Hematopoietic multipotent progenitor cell treated with erythropoietin and hydrocortisone succinate and interleukin-3 and kit ligand, for 4 days (in vitro differentiated cells): ENCODE data around the gene SWAP70.
"Not testable (repeated sequence)": the region's sequence is repeated elsewhere in the genome, so short reads cannot be mapped to it uniquely, and the experiment has no call there.

Experiments used
- DNase-seq: peaks from one replicate; pipeline ENCODE4 v3.0.0-alpha.2; 2015

The SWAP70 gene

DNA sequence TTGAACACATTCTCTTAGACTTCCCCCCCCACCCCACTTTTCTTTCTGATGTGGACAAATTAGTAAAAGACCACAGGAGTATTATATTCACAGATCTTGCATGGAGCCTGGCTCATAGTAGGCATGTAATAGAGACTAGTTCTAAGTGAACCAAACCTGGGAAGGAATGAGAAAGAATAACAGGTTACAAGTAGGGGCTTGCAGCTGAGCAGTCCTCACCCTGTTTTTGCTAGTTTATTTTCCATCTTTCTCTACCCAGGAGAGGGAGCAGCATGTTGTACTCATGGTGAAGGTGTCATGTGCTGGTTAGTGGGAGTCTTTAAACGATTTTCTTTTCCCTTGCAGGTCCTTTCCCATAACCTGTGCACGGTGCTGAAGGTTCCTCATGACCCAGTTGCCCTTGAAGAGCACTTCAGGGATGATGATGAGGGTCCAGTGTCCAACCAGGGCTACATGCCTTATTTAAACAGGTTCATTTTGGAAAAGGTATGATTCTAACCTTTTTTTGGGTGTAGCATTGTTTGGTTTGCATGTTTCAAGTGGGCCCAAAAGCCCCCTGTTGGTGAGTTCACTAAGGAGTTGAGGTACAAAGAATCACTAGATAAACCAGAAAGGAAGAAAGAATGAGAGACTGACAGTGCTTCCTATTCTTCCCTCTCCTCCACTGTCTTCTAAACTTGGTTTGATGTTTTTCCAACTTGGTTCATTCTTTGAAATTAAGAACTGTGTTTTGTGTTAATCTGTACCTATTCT lies 30.1 kb downstream of the SWAP70 start:
- DNase-seq, result no peak

DNA sequence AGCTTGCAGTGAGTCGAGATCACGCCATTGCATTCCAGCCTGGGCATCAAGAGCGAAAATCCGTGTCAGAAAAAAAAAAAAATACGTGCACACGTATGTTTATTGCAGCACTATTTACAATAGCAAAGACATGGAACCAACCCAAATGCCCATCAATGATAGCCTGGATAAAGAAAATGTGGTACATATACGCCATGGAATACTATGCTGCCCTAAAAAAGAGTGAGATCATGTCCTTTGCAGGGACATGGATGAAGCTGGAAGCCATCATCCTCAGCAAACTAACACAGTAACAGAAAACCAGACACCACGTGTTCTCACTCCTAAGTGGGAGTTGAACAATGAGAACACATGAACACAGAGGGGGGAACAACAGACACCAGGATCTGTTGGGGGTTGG lies 31.4 kb downstream of the SWAP70 start:
- not testable (repeated sequence) for DNase-seq

- no peak for DNase-seq
Measured at GRCh38 chr11:9697766-9698165, 33.9 kb downstream of the SWAP70 start.

DNA sequence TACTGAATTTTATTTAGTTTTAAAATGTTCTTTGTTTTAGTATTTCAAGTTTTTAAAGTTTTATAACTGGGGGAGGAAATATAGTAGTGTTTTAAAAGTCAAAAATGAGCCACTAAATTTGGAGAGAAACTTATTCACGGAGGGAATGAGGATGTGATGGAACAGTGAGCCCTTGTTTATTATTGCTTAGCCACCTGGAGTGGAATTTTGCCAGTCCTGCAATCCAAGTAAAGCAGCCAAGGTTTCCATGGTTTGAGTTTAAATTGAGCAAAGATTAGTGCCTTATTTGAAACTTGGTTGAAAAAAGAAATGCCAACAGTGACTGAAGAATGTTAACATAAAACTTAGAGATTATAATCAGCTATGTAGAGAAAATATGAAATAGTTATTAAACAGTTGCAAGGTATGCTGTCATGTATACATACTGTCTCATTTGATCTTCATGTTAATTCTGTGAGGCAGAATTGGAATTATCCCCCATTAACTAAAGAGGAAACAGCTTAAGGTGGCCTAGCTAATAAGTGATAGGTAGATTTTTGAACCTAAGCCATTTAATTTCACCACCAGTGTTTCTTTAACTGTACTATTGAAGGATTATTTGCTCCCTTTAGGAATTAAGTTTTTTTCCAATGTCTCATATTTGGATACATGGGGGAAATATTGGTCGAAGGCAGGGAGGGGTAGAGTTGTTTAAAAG lies 36.4 kb downstream of the SWAP70 start:
- no peak for DNase-seq

DNA sequence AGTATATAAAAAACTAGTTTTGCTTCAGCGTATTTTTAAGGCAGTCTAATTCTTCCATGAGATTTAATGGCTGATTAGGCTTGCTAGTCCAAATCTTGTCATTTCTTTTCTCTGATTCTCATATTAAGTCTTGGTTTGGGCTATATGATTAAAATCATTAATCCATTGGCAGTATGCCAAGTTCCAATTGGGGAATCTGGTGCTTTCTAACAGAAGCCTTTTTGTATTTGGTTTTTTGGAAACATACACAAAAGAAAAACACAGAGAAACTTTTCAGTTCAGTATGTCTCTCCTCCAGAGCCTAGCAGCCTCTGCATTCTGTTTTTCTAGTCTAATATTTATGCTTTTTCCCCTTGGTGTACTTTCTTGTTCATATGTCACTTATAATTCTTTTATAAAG lies 37.9 kb downstream of the SWAP70 start:
- no peak for DNase-seq

GRCh38 chr11:9703280-9703679 lies 39.4 kb downstream of the SWAP70 start:
- DNase-seq, result peak; percentile 56

- DNase-seq, result no peak
Measured at GRCh38 chr11:9704037-9704436, 40.2 kb downstream of the SWAP70 start.

GRCh38 chr11:9704620-9705019 lies 40.7 kb downstream of the SWAP70 start:
- no peak for DNase-seq

DNA sequence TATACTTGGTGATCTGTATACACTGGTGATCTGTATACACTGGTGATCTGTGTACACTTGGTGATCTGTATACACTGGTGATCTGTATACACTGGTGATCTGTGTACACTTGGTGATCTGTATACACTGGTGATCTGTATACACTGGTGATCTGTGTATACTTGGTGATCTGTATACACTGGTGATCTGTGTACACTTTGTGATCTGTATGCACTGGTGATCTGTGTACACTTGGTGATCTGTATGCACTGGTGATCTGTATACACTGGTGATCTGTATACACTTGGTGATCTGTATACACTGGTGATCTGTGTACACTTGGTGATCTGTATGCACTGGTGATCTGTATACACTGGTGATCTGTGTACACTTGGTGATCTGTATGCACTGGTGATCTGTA lies 41.5 kb downstream of the SWAP70 start:
- DNase-seq, result not testable (repeated sequence)

DNA sequence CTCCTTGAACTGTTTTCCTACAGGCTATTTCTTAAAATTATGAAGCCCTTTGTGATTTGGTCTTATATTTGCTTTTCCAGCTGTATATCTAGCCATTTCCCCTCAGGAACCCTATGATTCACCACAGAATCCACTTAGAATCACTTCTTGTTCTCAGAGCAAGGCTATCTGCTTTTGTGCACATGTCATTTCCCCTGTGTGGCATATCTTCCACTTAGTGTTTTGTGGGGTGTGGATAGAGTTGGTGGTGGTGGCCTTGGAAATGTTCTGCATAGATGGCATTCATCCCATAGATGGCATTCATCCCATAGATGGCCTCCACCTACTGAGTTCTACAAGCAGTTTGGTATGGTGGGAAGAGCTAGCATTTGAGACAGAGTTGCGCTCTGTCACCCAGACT lies 44.7 kb downstream of the SWAP70 start:
- peak; percentile 82 for DNase-seq

DNA sequence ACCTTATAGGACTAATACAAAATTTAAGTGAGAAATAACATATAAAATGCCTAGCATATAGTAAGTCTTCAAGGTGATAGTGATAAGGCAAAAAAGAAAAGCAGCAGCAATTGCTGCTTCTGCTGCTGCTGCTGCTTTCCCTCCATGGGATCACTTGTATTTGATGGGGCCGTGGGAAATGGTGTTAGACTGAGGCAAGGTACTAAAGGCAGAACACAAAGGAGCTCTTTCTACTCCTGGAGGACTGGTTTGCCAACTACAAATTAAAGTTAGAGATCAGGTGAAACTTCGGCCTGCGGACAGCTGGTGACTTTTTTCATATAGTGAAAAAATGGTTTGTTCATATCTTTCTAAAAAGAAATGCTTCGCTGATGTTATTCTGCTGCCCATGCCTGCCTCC lies 46.3 kb downstream of the SWAP70 start:
- no peak for DNase-seq

GRCh38 chr11:9710852-9711251 lies 47.0 kb downstream of the SWAP70 start:
- no peak for DNase-seq

GRCh38 chr11:9711454-9712307 lies 47.8 kb downstream of the SWAP70 start:
- DNase-seq, result no peak

DNA sequence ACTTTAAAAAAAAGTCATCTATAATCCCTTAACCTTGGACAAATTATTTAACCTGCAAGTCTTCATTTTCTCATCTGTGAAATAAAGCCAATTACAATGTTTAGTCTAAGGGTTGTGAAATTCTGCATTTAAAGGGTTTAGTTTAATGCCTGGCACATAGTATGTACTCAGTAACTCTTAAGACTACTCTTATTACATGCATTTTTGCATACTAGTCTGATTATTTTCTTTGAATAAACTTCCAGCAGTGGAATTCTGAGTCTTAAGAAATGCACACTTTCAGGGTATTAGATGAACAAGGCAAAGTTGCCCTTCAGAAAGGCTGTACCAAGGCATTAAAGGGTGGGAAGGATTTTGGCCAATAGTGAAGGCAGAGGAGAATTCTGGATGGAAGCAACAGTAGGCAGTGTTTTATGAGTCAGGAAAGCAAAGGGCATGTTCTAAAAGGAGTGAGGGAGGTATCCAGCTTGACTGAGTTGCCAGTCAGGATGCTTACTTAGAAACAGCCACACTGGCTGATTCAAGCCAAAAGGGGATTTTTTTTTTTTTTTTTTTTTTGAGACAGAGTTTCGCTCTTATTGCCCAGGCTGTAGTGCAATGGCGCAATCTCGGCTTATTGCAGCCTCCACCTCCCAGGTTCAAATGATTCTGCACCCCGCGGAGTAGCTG lies 50.5 kb downstream of the SWAP70 start:
- DNase-seq, result no peak

DNA sequence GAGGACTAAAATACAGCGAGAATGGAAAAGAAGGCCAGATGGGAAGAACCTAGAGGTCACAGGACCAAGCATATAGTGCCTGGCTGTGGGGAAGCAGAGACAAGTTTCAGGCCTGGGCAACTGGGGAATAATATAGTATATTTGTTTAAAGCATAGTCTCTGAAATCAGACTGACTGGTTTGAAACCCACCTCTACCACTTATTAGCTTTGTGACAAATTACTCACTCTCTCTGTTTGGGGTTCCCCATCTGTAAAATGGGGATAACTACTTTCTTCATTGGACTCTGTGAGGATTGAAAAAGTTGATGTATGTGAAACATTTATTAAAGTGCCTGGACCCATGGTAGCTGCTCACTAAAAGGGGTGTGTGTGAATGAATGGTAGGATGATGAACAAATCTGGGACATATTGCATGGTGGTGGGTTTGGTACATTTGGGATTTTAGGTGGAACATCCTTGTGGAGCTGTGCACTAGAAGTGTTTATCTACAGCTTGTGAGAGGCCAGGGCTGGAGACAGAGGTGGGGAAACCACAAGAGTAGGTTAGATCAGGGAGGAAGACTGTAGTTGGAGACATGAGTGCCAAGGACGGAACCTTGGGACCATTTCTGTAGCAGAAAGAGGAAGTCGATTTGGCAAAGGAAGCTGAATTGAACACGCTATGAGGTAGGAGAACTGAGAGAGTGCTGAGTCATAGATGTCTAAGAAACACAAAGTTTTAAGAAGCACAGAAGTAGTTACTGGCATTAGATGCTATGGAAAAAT lies 52.6 kb downstream of the SWAP70 start:
- peak; percentile 95 for DNase-seq

DNA sequence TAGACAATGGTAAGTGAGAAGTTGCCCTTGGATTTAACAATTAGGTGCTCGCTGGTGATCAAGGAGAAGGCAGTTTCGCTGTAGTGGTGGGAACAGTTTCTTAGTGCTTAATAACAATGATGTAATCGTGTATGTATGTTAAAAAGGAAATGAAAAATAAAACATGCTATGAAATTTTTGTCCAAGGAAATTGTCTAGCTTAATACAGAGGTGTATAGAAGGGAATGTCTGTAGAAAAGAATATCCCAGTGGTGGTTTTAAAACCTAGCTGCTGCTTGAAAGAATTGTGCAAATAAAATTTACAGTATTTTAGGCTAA lies 53.1 kb downstream of the SWAP70 start:
- DNase-seq, result no peak

DNA sequence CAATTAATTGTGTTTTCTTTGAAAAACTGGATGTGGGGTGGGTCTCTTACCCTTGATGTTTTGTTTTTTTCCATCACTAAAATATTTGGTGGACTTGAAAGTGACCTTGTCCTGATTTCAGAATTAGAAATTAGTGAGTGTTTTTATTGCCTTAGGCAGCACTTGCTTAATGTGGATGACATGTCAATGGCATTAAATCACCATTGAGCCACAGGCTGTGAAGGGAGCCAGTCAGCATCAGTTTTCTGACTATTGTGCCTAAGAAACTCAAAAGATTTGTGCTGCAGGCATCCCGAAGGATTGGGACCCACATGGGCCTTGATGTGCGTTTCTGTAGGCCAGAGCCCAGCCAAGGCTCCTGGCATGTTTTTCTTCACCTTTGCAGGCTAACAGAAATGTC lies 53.8 kb downstream of the SWAP70 start:
- no peak for DNase-seq

GRCh38 chr11:9718147-9718546 lies 54.3 kb downstream of the SWAP70 start:
- no peak for DNase-seq

DNA sequence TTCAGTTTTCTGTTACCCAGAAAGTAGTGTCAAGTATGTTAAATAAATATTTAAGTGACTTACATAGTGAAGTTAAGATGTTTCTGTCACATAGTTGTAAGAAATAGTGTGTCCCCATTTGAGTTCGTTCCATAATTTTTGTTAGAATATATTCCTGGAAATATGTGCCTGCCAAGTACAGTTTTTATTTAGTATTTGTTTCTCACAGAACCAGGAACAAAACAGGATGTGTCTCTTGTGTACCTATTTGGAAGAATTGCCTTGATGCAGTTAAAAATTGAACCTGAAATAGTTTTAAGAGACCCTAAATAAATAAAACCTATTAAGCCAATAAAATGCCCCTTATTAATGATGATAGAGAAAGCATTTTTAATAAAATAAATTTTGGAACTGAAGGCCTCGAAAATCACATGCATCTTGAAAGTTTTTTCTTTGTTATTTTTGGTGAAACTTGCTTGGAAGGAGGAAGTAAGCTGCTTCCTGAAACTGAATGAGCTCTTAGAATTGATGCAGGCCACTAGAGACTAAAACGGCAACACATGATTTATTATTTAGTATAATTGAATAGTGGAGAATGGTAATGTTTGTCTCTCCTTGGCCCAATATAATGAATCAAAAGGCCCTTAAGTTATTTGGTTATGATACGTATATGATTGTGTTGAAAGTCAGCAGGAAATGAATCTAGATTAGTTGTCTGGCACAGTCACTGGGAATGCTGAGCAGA lies 55.9 kb downstream of the SWAP70 start:
- peak; percentile 78 for DNase-seq

DNA sequence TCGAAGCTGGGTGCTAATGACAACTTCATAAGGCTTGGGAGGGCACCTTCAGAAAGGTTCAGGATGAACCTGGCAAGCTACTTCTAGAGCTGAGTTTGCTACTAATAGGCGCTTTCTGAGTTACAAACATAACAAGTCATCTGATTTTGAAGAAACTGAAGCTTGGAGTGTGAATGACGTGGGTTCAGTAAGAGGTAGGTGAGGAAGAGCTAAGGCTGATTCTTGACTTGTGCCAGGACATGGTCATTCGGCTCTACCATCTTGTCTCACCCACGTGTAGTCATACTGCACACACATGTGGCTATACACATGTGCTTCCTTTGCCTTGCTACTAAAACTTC lies 56.4 kb downstream of the SWAP70 start:
- no peak for DNase-seq

DNA sequence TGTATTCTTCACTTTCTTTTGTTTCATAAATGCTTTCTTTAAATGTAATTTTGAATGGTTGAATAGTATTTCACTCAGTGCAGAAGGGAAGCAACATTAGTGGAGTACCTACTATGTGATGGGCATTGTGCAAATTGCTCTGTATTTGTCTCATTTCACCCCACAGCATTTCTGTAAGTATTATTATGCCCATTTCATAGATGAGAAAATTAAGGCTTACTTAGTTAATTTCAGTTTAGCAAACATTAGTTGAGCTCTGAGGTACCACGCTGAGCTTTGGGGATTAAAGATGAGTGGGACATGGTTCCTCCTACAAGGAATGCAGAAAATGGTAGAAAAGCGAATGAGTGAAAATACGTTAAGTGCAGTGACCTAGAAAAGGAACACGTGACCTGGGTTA lies 58.1 kb downstream of the SWAP70 start:
- no peak for DNase-seq

DNA sequence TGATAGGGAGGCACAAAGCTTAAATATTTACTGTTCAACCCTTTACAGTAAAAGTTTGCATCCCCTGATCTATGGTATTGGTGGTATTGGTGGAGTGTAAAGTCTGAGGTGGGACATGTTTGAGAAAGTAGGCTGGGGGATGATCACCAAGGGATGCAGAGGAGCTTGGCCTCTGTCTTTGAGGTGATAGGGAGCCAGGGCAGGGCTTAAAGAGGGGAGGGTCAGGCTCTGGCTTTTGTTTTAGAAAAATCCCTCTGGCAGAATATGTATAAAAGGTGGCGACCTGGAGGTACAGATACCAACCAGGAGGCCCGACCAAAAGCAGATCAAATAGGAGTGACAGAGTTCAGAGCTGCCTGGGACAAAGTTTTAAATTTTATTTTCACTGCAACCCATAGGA lies 59.0 kb downstream of the SWAP70 start:
- DNase-seq, result no peak
